ENCODE data around the gene ZNF780B. TPM values are rescaled to one million over a fixed set of nuclear protein-coding genes. Genes with fewer than 3 reads are reported as not detected.
"Not testable (repeated sequence)": the region's sequence is repeated elsewhere in the genome, so short reads cannot be mapped to it uniquely, and the experiment has no call there.

Gene ZNF780B
- total RNA-seq, 2 donors from 2014 or later = 21.2 to 25.3 TPM

- Histone ChIP-seq H3K36me3 (peaks cover 14% of the 10 kb centered on the region), H3K27me3 (replicated peaks; ENCODE audit: insufficient read depth) (no peaks in the 10 kb centered on the region), H3K27ac (no peak overlapping the region), H3K9me3 (peaks cover 9% of the 10 kb centered on the region), H3K4me3 (no peak overlapping the region), H3K4me1 (ENCODE audit: control insufficient read depth in 1 of 2, low read depth in 2 of 2) (peaks cover 4 to 21% of the 10 kb centered on the region in 2 donors)
- no peak for TF ChIP-seq CTCF (IDR thresholded peaks at IDR 0.05)
- DNase-seq (ENCODE audit: low spot score) (no peak), ATAC-seq (ENCODE audit: insufficient number of reproducible peaks, low FRiP score, low read depth) (no peak)
Measured at GRCh38 chr19:40053491-40053890, 2.5 kb downstream of the ZNF780B start.

GRCh38 chr19:40041718-40042117, 14.3 kb downstream of the ZNF780B start:
- H3K36me3 ChIP-seq = peaks cover 31% of the 10 kb centered on the region
- not testable (repeated sequence) for ATAC-seq (ENCODE audit: insufficient number of reproducible peaks, low FRiP score, low read depth); H3K27me3 ChIP-seq (replicated peaks; ENCODE audit: insufficient read depth); H3K27ac ChIP-seq; DNase-seq (ENCODE audit: low spot score); H3K4me3 ChIP-seq; H3K4me1 ChIP-seq (ENCODE audit: control insufficient read depth in 1 of 2, low read depth in 2 of 2)
- H3K9me3 ChIP-seq = peaks cover 43% of the 10 kb centered on the region

GRCh38 chr19:40038047-40038446, 18.0 kb downstream of the ZNF780B start:
- not testable (repeated sequence) for H3K4me3 ChIP-seq; H3K4me1 ChIP-seq (ENCODE audit: control insufficient read depth in 1 of 2, low read depth in 2 of 2); ATAC-seq (ENCODE audit: insufficient number of reproducible peaks, low FRiP score, low read depth); H3K27ac ChIP-seq; H3K36me3 ChIP-seq; DNase-seq (ENCODE audit: low spot score); H3K27me3 ChIP-seq (replicated peaks; ENCODE audit: insufficient read depth)
- H3K9me3 ChIP-seq = peaks cover 52% of the 10 kb centered on the region

- peaks cover 72% of the 10 kb centered on the region for H3K9me3 ChIP-seq
- no peak overlapping the region for H3K27ac ChIP-seq
- no peak overlapping the region for H3K4me3 ChIP-seq
- no peaks in the 10 kb centered on the region for H3K27me3 ChIP-seq (replicated peaks; ENCODE audit: insufficient read depth)
- no peaks in the 10 kb centered on the region for H3K4me1 ChIP-seq (ENCODE audit: control insufficient read depth in 1 of 2, low read depth in 2 of 2)
- H3K36me3 ChIP-seq = no peaks in the 10 kb centered on the region
- no peak for TF ChIP-seq CTCF (IDR thresholded peaks at IDR 0.05)
- DNase-seq (ENCODE audit: low spot score) (no peak), ATAC-seq (ENCODE audit: insufficient number of reproducible peaks, low FRiP score, low read depth) (no peak)
Measured at GRCh38 chr19:40035996-40036395, 20.0 kb downstream of the ZNF780B start.

GRCh38 chr19:40033989-40034560, 22.0 kb downstream of the ZNF780B start:
- Histone ChIP-seq H3K4me3 (no peak overlapping the region), H3K27me3 (replicated peaks; ENCODE audit: insufficient read depth) (no peaks in the 10 kb centered on the region), H3K27ac (no peak overlapping the region), H3K36me3 (peaks cover 6% of the 10 kb centered on the region), H3K4me1 (ENCODE audit: control insufficient read depth in 1 of 2, low read depth in 2 of 2) (no peaks in the 10 kb centered on the region), H3K9me3 (peaks cover 84% of the 10 kb centered on the region)
- TF ChIP-seq CTCF (IDR thresholded peaks at IDR 0.05) = no peak
- ATAC-seq (ENCODE audit: insufficient number of reproducible peaks, low FRiP score, low read depth) (no peak), DNase-seq (ENCODE audit: low spot score) (no peak)

GRCh38 chr19:40026597-40026970, 29.4 kb downstream of the ZNF780B start:
- Histone ChIP-seq H3K36me3 (peaks cover 6% of the 10 kb centered on the region), H3K4me3 (no peak overlapping the region), H3K9me3 (peaks cover 94% of the 10 kb centered on the region), H3K4me1 (ENCODE audit: control insufficient read depth in 1 of 2, low read depth in 2 of 2) (no peaks in the 10 kb centered on the region), H3K27me3 (replicated peaks; ENCODE audit: insufficient read depth) (no peaks in the 10 kb centered on the region), H3K27ac (no peak overlapping the region)
- DNase-seq (ENCODE audit: low spot score) (no peak), ATAC-seq (ENCODE audit: insufficient number of reproducible peaks, low FRiP score, low read depth) (no peak)
- no peak for TF ChIP-seq CTCF (IDR thresholded peaks at IDR 0.05)
